A673 (cell line): ENCODE measurements around the gene FKBP5.

Source experiments
- CTCF ChIP-seq: fragments of 300-800, 200-600 bp; sonication (generic); conservative IDR thresholded peaks from 2 replicates; pipeline ENCODE4 v1.5.1; 2017; ENCODE audit warnings: low read depth, mild to moderate bottlenecking, antibody characterized with exemption, low read length, moderate library complexity, mixed read lengths
- EZH2 ChIP-seq: fragments of 200-600 bp; sonication (generic); IDR thresholded peaks from 2 replicates; pipeline ENCODE4 v1.6.1; 2017; ENCODE audit warnings: borderline replicate concordance, low read depth, mild to moderate bottlenecking, mixed read lengths, antibody characterized with exemption, low read length; ENCODE audit not compliant: poor library complexity, severe bottlenecking

- TF ChIP-seq EZH2, result no peak
- TF ChIP-seq CTCF, result no peak
These were observed 24.5 kb upstream of the FKBP5 start for GRCh38 chr6:35713006-35713767.
